Endothelial cell of umbilical vein (primary cell): ENCODE measurements around the gene SPNS2. TPM values are rescaled to one million over a fixed set of nuclear protein-coding genes. Genes with fewer than 3 reads are reported as not detected.

Experiments used
- BruUV-seq: library from RNA; stranded (reverse); fragments of 400-500 nt; replicated peaks from 2 replicates; lab custom pipeline; 2021; lab: Mats Ljungman, UMichigan
- CTCF ChIA-PET: fragments of 300-600, 350-600 bp; sonication (Branson Sonifier 250); formaldehyde crosslinking; loops from one replicate; lab custom pipeline; 2021; ENCODE audit warnings: antibody characterized with exemption, inconsistent platforms; lab: Charles Lee
- POLR2A ChIA-PET: fragments of 300-600, 350-600 bp; sonication (Branson Sonifier 250); formaldehyde crosslinking; loops from one replicate; lab custom pipeline; 2021; ENCODE audit warnings: antibody characterized with exemption, inconsistent platforms; lab: Charles Lee
- DNase-seq: peaks from one replicate; pipeline ENCODE4 v3.0.0-alpha.2; 2011; ENCODE audit warnings: low read depth, low spot score
- FAIRE-seq: peaks from 2 replicates; lab custom pipeline; 2011; peaks lifted over from hg19 to GRCh38; lab: Jason Lieb, UNC
- H2AFZ ChIP-seq: 2 replicates; pipeline ENCODE4 v1.6.0; 2012; ENCODE audit warnings: low read depth, low read length, control low read depth, inconsistent platforms
- H3K27ac ChIP-seq: 2 replicates; pipeline ENCODE4 v1.5.1; 2011; ENCODE audit warnings: low read depth, mild to moderate bottlenecking, control low read depth, low read length, moderate library complexity; ENCODE audit not compliant: insufficient read depth
- H3K27me3 ChIP-seq, 2 experiments: 2 replicates each; pipeline versions ENCODE4 v1.6.0 to v1.6.1; 2011; ENCODE audit warnings: low read length in 2 of 2, mixed read lengths in 1 of 2; ENCODE audit not compliant: control insufficient read depth in 2 of 2, insufficient read depth in 2 of 2
- H3K36me3 ChIP-seq, 2 experiments: 2 replicates in 1 of 2; 3 replicates in 1 of 2; pipeline ENCODE4 v1.5.1; 2011; ENCODE audit warnings: low read length in 2 of 2, mild to moderate bottlenecking in 1 of 2, moderate library complexity in 1 of 2; ENCODE audit not compliant: control insufficient read depth in 2 of 2, insufficient read depth in 2 of 2; ENCODE audit errors: extremely low read depth in 1 of 2
- H3K4me1 ChIP-seq: 3 replicates; pipeline ENCODE4 v1.5.1; 2011; ENCODE audit warnings: mild to moderate bottlenecking, low read length; ENCODE audit not compliant: control insufficient read depth, insufficient read depth; ENCODE audit errors: extremely low read depth
- H3K4me2 ChIP-seq: 2 replicates; pipeline ENCODE4 v1.6.1; 2011; ENCODE audit warnings: low read length, control low read depth, mixed read lengths; ENCODE audit not compliant: insufficient read depth
- H3K4me3 ChIP-seq, 3 experiments: fragments of 200-600 bp in 1 of 3; sonication (generic), shearing (Covaris generic) in 1 of 3; replicated peaks in 1 of 3; 2 replicates each; pipeline ENCODE4 v1.5.1; 2011 to 2016; ENCODE audit warnings: control low read depth in 3 of 3, low read length in 3 of 3, mild to moderate bottlenecking in 2 of 3, inconsistent platforms in 1 of 3, low read depth in 1 of 3, moderate library complexity in 1 of 3; ENCODE audit not compliant: insufficient read depth in 1 of 3
- H3K79me2 ChIP-seq: 2 replicates; pipeline ENCODE4 v1.6.0; 2012; ENCODE audit warnings: low read length, inconsistent platforms; ENCODE audit not compliant: control insufficient read depth, insufficient read depth
- H3K9ac ChIP-seq: replicated peaks from 2 replicates; pipeline ENCODE3; 2011; ENCODE audit warnings: low read length, control low read depth; ENCODE audit not compliant: insufficient read depth; ENCODE audit errors: extremely low read depth
- H3K9me1 ChIP-seq: replicated peaks from 3 replicates; pipeline ENCODE4 v1.6.0; 2011; ENCODE audit warnings: mild to moderate bottlenecking, low read length; ENCODE audit not compliant: control insufficient read depth, insufficient read depth; ENCODE audit errors: extremely low read depth
- H3K9me3 ChIP-seq: replicated peaks from 2 replicates; pipeline ENCODE4 v1.5.1; 2012; ENCODE audit warnings: low read length, inconsistent platforms; ENCODE audit not compliant: control insufficient read depth, insufficient read depth
- H4K20me1 ChIP-seq: replicated peaks from 2 replicates; pipeline ENCODE3; 2011; ENCODE audit warnings: mild to moderate bottlenecking, low read length; ENCODE audit not compliant: control insufficient read depth, insufficient read depth; ENCODE audit errors: extremely low read depth
- FOS ChIP-seq: IDR thresholded peaks from 2 replicates; pipeline ENCODE4 v1.6.1; 2011; ENCODE audit warnings: mild to moderate bottlenecking, low read length, moderate library complexity, borderline replicate concordance; ENCODE audit not compliant: insufficient read depth
- GATA2 ChIP-seq: IDR thresholded peaks from 2 replicates; pipeline ENCODE4 v1.7.0; 2011; ENCODE audit warnings: low read depth, mild to moderate bottlenecking, moderate library complexity, mixed read lengths, low read length; ENCODE audit not compliant: insufficient read length, insufficient read depth
- MAX ChIP-seq: IDR thresholded peaks from 2 replicates; pipeline ENCODE4 v1.6.1; 2011; ENCODE audit not compliant: insufficient read depth, insufficient read length
- POLR2A ChIP-seq: IDR thresholded peaks from 2 replicates; pipeline ENCODE4 v1.6.1; 2012; ENCODE audit warnings: low read depth, mild to moderate bottlenecking, control low read depth, low read length
- dilution Hi-C: fragments of 300-500 bp; cut with MboI; formaldehyde crosslinking; loops from one replicate; pipeline ENCODE4 v1.15.0; 2019; ENCODE audit warnings: low sequenced_read_pairs; ENCODE audit not compliant: extremely low pct_ligation_motif_present
- intact Hi-C: fragments of 100-400 bp; cut with micrococcal nuclease; formaldehyde crosslinking; loops from one replicate; pipeline ENCODE4 v1.10.0; 2022
- polyA plus RNA-seq, 4 experiments: library from polyadenylated mRNA; depleted of rRNA in 3 of 4; stranded (reverse) in 3 of 4; unstranded in 1 of 4; fragments of >200 nt; gene quantifications; 2 replicates each; pipeline versions ENCODE4 v1.2.1 to v1.2.3, GENCODE V29; 2011 to 2012; ENCODE audit warnings: missing spikeins in 1 of 4
- total RNA-seq: library from RNA; stranded (reverse); gene quantifications from 2 replicates; pipeline ENCODE4 v1.2.3, GENCODE V29; 2021

The SPNS2 gene
- total and polyA plus RNA-seq, 2 donors (not counting 3 experiments of a cell fraction or from before 2014, with no cell fraction given): 70.2 to 77.3 TPM

- ChIA-PET CTCF (interaction anchor here (1.3 to 2.2 kb wide), 3 partner anchors 11 to 25 kb away, joined by 3 to 8 read pairs (median 4); no protein-coding TSS in a partner anchor), POLR2A (interaction anchor here (0.7 kb wide), 1 partner anchor 14 kb away, joined by 3 read pairs; no protein-coding TSS in a partner anchor)
- intact Hi-C loops: no loop called here
Observed at GRCh38 chr17:4549781-4550533, 51.3 kb downstream of the SPNS2 start.

GRCh38 chr17:4550534-4551039, 51.9 kb downstream of the SPNS2 start:
- Histone ChIP-seq H3K9me1 (no peaks in the 10 kb centered on the region), H3K79me2 (peaks cover 20% of the 10 kb centered on the region), H3K27me3 (no peaks in the 10 kb centered on the region), H3K9ac (no peak overlapping the region), H3K9me3 (no peaks in the 10 kb centered on the region), H3K4me1 (peaks cover 14% of the 10 kb centered on the region), H3K27ac (no peak overlapping the region), H3K4me2 (no peak overlapping the region), H3K4me3 (no peak overlapping the region), H3K36me3 (peaks cover 5 to 32% of the 10 kb centered on the region in 2 experiments), H2AFZ (no peak overlapping the region), H4K20me1 (no peaks in the 10 kb centered on the region)
- no peak for TF ChIP-seq MAX
- DNase-seq (no peak), FAIRE-seq (no peak)
- CTCF ChIA-PET: interaction anchor here (0.6 to 2.2 kb wide), 4 partner anchors 12 to 49 kb away, joined by 3 to 8 read pairs (median 4); no protein-coding TSS in a partner anchor
- dilution Hi-C loops: no loop called here
- POLR2A ChIA-PET: no interaction called here
- intact Hi-C loops: no loop called here
- BruUV-seq: no TSS peak

More at GRCh38 chr17:4549781-4550533, 51.3 kb downstream of the SPNS2 start:
- Histone ChIP-seq H3K4me2 (no peak overlapping the region), H2AFZ (no peak overlapping the region), H3K79me2 (peaks cover 18% of the 10 kb centered on the region), H3K9me3 (no peaks in the 10 kb centered on the region), H3K27me3 (no peaks in the 10 kb centered on the region), H3K9ac (no peak overlapping the region), H3K9me1 (no peaks in the 10 kb centered on the region), H3K4me3 (no peak overlapping the region), H3K27ac (no peak overlapping the region), H3K4me1 (peaks cover 12% of the 10 kb centered on the region), H4K20me1 (no peaks in the 10 kb centered on the region), H3K36me3 (peaks cover 5 to 32% of the 10 kb centered on the region in 2 experiments)
- DNase-seq (no peak), FAIRE-seq (no peak)
- dilution Hi-C loops: no loop called here
- no TSS peak for BruUV-seq
- TF ChIP-seq FOS (no peak), MAX (no peak), POLR2A (no peak), GATA2 (no peak)
